ENCODE data around the gene SLC31A1.
A peak's percentile ranks its signal among the peaks of the same experiment; 100 is the strongest.
"Not testable (repeated sequence)": the region's sequence is repeated elsewhere in the genome, so short reads cannot be mapped to it uniquely, and the experiment has no call there.

SLC31A1 gene

DNA sequence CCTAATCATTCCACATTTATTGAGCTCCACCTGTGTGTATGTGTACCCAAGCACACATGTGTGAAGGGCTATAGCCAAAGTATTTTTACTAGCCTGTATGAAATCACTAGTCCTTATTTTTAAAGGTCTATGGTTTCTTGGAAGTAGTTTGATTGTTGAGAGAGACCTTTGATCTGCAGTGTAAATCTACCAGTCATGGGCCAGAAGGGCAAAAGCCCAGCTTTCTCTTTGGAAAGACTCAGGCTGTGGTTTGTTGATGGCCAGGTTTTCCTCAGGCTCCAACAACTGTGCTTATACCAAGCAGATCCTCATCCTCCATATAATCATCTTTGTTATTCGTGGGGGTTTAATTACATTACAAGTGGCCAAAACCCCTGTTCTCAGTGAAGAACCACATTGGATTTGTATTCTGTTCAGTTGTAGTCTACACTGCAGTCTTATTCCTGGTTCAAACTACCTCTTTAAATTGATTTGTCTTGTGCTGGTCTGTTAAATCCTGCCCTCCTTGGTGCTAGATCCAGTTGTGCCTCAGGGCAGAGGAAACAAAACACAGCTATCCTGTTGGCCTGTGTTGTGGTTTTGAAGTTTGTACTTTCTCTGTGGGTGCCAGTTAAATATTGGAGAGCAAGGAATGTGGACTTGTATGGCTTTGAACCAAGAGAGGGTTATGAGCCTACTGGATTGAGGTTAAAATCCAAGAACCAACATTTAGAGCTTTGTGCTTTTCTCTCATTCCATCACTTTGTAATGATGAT lies 40.8 kb downstream of the SLC31A1 start:
- DNase-seq (ENCODE audit: low read depth in 2 of 3, low spot score in 1 of 3), result no peak

DNA sequence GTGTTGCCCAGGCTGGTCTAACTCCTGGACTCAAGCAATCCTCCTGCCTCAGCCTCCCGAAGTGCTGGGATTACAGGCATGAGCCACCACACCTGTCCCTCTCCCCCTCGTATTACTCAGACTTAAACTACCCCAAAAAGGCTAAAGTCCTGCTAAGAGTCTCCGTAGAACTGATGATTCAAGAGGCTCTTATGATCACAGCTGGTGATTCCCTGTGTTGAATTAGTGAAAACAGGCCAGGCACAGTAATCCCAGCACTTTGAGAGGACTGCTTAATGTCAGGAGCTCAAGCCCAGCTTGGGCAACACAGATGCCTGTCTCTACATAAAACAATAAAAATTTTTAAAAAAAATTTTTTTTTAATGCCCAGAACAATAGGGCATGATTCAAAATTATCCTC lies 44.8 kb downstream of the SLC31A1 start:
- DNase-seq (ENCODE audit: low read depth in 2 of 3, low spot score in 1 of 3), result no peak

DNA sequence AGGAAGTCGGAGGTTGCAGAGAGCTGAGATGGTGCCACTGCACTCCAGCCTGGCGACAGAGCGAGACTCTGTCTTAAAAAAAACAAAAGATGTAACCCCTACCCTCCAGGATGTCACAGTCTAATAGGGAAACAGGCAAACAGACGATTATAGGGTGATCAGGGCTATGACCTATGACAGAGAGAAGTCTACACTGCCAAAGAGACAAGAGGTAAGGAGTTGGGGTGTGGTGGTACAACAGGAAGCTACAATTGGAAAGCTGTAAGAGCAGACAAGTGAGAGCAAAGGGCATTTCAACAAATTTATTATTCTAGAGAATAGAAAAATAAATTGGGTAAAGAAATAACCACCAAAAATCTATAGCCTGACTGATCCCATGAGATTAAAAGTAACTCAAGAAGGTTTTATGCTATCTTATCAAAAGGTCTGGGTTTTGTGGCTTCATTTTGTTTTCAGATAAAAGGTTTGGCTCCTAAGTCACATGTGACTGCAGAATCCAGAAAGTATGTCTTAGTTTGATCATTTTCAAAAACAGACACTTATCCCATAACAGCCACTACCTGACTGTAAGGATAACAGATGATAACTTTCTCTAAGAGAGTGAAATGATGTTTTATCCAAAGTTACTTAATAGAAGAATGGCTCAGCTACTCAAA lies 46.7 kb downstream of the SLC31A1 start:
- no peak for DNase-seq (ENCODE audit: low read depth in 2 of 3, low spot score in 1 of 3)

DNA sequence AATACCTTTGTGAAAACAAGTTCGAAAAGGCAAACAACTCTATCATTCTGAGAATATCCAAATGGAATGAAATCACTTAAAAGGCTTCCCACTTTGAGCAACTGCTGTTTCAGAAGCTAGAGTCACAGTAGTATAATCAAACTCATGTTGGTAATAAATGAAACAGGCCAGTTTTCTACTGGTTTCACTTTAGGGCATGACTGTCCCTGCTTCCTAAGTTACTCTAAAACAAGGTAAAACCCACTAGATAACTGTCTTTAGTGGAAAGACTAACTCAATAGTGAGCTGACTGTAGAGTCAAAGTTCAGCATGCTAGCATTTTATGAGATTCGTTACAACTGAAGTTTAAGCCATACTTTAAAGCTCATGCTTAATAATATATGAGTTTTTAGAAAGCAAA lies 48.0 kb downstream of the SLC31A1 start:
- no peak for DNase-seq (ENCODE audit: low read depth in 2 of 3, low spot score in 1 of 3)

DNA sequence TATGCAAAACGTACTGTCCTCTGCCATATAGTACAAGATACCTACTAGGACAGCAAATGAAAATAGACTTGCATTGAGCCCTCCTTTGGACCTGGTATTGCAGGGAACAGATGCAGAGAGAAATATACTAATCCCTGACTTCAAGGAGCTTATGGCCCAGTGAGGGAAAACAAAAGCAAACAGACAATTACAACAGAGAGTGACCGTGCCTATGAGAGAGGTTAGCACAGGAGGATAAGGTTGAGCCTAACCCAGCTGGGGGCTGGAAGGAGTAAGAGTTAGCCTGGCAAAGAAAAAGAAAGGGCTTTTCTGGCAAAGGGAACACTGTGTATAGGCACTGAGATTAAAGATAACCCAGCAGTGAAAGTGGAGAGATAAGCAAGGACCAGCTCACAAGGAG lies 48.5 kb downstream of the SLC31A1 start:
- DNase-seq (ENCODE audit: low read depth in 2 of 3, low spot score in 1 of 3), result no peak

DNA sequence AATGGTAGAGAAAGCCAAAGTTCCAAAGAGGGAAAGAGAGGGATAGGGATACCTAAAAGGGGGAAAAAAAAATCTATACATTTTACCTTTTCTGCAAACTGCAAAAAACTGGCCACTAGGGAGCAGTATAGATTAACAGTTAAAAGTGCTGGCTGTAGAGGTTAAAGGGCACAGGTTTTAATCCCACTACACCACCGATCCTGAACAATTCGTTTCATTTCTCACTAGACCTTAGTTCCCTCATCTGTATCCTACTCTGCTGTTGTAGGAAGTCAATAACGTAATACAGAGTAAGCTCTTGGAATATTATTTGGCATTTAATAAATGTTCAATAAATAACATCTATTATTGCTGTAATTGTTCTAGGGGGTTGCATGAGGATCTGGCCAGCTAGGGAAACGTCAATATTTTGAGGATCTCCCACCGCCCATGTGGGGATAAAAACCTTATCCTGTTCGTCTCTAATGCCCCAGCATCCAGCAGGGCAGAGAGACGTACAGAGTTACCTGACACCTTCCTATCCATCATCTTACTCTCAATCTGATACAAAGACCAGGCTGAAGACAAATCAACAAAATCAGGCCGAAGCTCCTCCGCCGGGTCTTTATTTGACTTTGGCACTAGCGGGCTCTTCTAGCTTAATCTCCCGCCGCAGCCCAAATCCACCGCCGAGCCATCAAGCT lies 53.3 kb downstream of the SLC31A1 start:
- DNase-seq (ENCODE audit: low read depth in 2 of 3, low spot score in 1 of 3), result peak in 1 of 3 donors; percentile 66

DNA sequence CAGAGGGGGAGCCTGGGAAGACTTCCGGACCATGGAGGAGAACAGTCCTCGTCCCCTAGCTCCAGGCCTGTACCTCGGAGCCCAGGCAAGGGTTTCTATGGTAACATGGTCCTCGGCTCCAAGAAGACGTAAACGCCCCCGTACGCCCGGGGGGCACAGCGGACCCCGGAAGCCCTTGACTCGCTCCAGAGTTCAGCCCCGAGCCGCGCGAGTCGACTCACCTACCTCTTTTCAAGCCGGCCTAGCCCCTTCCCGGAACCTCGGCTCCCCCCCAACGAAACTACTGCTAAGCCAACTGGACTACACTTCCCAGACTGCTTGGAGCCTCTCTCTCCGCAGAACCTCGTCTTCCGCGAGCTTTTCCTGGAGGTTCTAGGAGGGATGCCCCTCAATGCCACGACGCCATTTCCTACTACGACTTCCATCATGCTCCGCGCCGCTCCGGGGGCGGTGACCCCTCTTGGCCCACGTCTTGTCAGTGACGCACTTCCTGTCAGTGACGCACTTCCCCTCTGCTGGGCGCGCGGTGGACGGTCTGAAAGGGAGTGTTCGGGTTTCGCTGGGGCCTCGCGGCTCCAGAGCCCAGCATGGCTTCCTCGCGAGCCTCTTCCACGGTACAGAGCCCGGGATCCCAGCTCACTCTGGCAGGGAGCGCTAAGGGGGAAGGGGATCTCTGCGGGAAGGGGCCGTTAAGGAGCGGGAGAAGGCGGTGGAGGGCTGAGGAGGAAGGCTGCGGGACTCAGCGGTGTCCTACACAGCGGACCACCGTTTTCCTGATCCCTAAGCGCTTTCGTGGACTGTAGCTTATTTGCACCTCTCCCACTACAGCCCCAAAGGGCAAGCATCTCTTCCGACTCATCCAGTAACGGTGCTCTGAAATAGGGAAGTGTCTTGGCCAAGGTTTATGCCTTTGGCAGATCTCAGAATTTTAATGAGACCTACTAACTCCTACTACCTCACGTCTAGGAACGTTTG lies 54.1 kb downstream of the SLC31A1 start, which contains the start of the genes CDC26 and PRPF4:
TSS of gene CDC26 (minus strand) at position 416 of the 975 bp plus-strand sequence. CDS start 3,065 bp downstream, outside the sequence.
TSS of gene PRPF4 (plus strand) at position 502 of the 975 bp plus-strand sequence. CDS start at position 588, 86 bp downstream.
- peak; percentile 92 to 95 (median 93) for DNase-seq (ENCODE audit: low read depth in 2 of 3, low spot score in 1 of 3)

DNA sequence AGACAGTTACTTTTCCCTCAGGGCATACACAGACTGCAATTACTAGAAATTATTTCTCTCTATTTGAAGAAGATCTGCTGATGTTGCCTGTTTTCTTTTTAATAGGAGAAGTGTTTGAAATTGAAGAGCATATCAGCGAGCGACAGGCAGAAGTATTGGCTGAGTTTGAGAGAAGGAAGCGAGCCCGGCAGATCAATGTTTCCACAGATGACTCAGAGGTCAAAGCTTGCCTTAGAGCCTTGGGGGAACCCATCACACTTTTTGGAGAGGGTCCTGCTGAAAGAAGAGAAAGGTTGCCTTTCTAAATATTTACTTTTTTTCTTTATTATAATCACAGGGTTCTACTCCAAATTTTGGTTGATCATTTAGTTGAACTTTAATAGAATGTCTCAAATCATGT lies 57.5 kb downstream of the SLC31A1 start:
- DNase-seq (ENCODE audit: low read depth in 2 of 3, low spot score in 1 of 3), result no peak

DNA sequence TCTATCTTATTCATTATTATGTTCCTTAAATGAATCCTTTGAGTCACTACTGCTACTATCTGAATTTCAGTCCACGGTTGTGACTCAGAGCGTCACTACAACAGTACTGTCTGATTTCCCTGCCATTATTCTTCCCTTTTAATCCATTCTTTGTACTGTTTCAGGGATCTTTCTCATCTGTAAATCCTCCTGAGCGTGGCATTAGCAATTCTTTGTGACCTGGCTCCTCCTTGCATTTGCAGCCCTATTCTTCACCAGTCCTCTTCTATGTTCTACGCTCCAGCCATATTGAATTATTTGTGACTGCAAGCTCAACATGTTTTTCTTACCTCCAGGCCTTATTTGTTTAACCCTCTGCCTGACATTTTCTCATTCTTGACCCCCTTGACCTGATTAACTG lies 60.0 kb downstream of the SLC31A1 start:
- DNase-seq (ENCODE audit: low read depth in 2 of 3, low spot score in 1 of 3), result no peak

DNA sequence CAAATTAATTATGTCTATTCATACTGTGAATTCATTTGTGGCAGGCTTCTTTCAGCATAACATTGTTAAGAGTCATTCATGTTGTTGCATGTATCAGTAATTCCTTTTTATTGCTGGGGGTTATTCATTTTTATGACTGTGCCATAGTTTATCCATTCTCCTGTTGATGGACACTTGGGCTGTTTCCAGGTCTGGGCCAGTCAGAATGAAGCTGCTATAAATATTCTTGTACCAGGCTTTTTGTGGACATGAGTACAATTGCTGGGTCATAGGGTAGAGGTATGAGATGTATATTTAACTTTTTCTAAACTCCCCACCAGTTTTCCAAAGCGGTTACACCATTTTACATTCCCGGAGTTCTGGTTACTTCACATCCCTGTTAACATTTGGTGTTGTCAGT lies 67.7 kb downstream of the SLC31A1 start:
- no peak for DNase-seq (ENCODE audit: low read depth in 2 of 3, low spot score in 1 of 3)

DNA sequence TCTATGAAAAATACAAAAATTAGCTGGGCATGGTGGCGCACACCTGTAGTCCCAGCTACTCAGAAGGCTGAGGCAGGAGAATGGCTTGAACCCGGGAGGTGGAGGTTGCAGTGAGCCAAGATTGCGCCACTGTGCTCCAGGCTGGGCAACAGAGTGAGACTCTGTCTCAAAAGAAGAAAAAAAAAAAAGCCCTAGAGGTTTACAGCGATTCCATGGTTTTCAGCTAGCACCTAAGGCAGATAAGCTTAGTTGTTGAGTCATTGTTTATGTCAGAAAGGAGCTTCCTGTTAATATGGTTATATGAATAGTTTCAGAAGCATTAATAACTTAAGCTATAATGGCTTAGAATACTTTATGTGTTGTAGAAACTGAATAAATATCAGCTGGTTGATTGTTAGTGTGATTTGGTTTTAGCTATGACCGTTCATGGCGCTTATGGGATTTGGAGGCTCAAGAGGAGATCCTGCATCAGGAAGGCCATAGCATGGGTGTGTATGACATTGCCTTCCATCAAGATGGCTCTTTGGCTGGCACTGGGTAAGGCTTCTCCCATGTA lies 68.8 kb downstream of the SLC31A1 start:
- DNase-seq (ENCODE audit: low read depth in 2 of 3, low spot score in 1 of 3), result no peak

DNA sequence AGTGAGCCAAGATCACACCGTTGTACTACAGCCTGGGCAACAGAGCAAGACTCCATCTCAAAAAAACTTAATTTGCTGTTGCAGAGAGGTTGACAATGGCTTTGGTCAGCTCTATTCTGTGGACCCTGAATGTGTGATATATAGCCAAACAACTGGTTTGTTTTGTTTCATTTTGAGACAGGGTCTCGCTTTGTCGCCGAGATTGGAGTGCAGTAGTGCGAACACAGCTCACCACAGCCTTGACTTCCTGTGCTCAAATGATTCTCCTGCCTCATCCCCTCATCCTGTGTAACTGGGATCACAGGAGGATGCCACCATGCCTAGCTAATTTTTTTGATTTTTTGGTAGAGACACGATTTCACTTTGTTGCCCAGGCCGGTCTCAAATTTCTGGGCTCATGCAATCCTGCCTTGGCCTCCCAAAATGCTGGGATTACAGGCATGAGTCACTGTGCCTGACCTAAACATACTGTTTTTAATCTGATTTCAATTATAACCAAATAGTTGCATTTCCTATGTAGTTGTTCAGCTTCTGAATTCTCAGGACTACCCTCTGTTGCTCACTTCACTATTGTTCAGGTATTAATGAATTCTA lies 72.0 kb downstream of the SLC31A1 start:
- no peak for DNase-seq (ENCODE audit: low read depth in 2 of 3, low spot score in 1 of 3)

DNA sequence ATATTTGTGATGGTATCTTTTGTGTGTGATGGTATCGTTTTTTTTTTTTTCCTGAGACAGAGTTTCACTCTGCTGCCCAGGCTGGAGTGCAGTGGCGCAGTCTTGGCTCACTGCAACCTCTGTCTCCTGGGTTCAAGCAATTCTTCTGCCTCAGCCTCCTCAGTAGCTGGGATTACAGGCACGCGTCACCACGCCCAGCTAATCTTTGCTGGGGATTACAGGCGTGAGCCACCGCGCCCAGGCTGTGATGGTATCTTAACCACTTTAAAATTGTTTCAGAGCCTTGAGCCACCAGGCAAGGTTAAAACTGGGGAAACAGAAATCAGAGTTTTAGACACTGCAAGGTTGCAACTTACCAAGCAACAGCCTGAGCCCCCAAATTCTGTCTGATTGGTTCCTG lies 74.9 kb downstream of the SLC31A1 start:
- not testable (repeated sequence) for DNase-seq (ENCODE audit: low read depth in 2 of 3, low spot score in 1 of 3)

DNA sequence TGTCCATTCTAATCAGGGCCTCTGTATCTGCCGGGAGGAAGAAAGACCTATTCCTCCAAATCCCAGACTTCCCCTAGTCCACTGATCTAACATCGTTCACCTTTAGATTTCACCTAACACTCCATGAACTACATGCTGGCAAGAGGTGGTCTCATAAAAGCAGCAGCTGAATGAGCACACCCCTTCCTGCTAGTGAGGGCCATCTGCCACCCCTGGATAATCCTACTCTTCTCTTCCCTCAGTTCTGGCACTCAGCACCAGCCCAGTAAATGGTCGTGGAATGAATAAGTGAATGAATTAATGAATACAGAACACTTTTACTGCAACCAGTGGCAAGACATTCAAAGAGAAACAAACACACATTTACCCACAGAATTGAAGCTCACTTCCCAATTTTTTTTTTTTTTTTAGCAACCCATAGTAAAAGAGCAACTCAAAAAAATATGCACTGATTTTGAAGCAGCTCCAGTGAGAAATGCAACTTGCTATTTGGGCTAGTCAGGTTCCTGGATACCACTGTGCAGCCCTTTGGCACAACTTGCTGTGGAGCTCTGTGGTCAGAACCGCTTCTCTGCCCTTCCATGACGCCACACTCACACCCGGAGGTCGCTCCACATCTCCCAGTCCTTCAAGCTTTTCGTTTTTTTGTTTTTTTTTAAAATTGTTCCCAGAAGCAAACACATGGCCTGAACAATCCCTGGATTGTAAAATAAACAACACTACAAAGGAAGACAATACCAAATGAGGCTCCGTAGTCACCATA lies 75.6 kb downstream of the SLC31A1 start:
- DNase-seq (ENCODE audit: low read depth in 2 of 3, low spot score in 1 of 3), result no peak

DNA sequence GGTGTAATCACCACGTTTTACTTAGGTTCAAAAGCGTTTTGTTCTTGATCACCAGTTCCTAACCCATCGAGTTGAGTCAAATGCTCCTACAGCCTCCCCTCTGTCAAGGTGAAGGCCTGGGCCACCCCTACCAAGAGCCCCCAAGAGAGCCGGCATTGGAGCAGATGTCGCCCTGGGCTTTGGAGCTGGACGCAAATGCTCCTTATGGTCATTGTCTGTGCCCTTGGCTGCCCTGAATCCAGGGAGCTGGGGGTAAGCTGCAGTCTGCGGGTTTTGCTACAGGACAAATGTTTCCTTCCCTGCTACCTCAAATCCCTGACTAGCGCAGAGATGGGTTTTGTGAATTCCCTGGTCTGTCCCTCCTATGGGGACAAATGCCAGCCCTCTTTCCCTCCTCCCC lies 77.0 kb downstream of the SLC31A1 start:
- no peak for DNase-seq (ENCODE audit: low read depth in 2 of 3, low spot score in 1 of 3)

DNA sequence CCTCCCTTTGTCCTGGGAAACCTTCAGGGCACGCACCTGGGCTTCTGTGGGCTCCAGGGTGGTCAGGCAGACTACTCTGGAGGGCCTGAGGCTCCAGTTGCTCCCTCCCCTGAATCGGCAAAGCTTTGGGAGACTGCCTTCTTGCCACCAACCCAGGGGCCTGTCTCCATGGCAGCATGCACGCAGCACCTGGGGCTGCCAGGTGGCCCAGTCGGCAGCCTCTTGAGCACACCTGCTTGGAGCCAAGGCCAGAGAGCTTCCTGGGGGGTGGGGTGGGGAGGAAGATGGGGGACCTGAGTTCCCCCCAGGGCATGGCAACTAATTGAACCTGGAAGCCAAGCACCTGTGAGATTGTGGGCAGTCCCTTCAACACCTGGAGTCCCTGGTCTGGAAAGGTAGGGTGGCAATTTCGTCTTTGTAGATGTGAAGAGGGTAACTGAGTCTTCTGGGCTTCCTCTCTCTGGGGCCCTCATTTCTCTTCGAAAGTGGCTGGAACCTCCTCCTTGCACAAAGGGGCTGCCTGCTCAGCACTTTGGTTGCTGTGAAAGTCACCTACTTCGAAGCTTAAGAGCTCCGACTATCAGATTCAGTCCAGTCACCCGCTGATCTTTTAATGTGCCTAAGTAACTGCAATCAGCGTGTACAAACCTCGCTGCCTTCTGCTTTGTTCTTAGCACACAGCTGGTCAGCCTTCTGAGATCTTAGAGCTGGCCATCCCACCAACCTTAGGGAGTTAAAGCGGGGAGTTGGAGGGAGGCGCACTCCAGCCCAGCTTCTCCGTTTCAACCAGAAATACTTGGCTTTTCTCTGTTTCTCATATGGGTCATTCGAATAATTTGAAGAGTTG lies 77.8 kb downstream of the SLC31A1 start:
- DNase-seq (ENCODE audit: low read depth in 2 of 3, low spot score in 1 of 3), result no peak

DNA sequence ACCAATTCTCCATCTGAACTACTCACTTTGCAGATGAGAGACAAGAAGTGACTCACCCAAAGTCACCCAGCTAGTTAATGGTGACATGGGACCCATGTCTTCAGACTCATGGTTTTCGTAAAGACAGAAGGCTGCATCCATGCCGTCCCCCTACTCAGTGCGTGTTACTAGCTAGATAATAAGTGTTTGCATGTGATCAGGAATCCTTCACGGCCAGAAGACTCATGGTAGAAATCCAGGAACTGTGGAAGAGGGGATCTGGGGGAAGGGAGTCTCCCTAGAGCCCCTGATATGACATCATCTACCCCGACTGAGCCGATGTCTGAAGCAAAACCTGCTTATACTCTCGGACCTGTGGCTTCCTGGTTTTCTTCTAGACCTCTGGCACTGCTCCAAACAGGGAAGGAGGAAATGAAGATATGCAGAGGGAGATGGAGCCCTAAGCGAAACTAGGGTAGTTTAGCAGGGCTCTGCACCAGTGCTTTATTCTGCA lies 78.5 kb downstream of the SLC31A1 start:
- no peak for DNase-seq (ENCODE audit: low read depth in 2 of 3, low spot score in 1 of 3)

DNA sequence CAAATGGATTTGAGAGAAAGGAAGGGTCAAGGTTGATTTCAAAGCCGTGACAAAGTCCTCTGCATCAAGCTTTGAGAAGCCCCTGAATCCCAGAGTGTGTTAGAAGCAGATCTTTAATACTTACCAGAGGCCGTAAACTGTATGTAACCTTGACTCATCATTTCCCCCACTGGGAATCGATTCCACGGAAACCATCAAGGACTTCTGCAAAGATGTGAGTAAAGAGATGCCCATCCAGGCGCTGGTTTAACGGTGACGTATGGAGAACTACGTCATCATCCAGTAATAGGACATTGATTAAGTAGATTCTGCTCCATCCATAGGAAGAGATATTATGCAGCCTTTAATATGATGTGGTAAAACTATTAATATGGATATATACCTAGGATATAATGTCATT lies 80.2 kb downstream of the SLC31A1 start:
- no peak for DNase-seq (ENCODE audit: low read depth in 2 of 3, low spot score in 1 of 3)

Measured in stimulated activated CD4-positive, alpha-beta T cell treated with anti-CD3 and anti-CD28 coated beads, Interleukin-12 subunit alpha, Interleukin-12 subunit beta, amount 100 ng/mL, for 48 hours (primary cell).